Smooth muscle cell (in vitro differentiated cells): ENCODE measurements around the gene APEX1. TPM values are rescaled to one million over a fixed set of nuclear protein-coding genes. Genes with fewer than 3 reads are reported as not detected.

ENCODE experiments used
- DNase-seq: peaks from one replicate; lab custom pipeline; 2025; ENCODE audit not compliant: unreplicated experiment; lab: John Stamatoyannopoulos, UW
- H2AFZ ChIP-seq: fragments of 200-600 bp; sonication (generic); 2 replicates; pipeline ENCODE4 v1.6.0; 2016; ENCODE audit warnings: antibody characterized with exemption, low read depth, mild to moderate bottlenecking
- H3F3A ChIP-seq: fragments of 200-600 bp; sonication (generic); 2 replicates; pipeline ENCODE4 v1.6.0; 2017; ENCODE audit warnings: antibody characterized with exemption, low read depth
- H3K27ac ChIP-seq: fragments of 200-600 bp; sonication (generic); 2 replicates; pipeline ENCODE4 v1.5.1; 2016; ENCODE audit warnings: low read depth, mild to moderate bottlenecking
- H3K27me3 ChIP-seq: fragments of 200-600 bp; sonication (generic); 2 replicates; pipeline ENCODE4 v1.6.1; 2016; ENCODE audit warnings: low read depth, mild to moderate bottlenecking
- H3K36me3 ChIP-seq: fragments of 200-600 bp; sonication (generic); 2 replicates; pipeline ENCODE4 v1.5.1; 2016; ENCODE audit warnings: low read depth
- H3K4me1 ChIP-seq: fragments of 200-600 bp; sonication (generic); 2 replicates; pipeline ENCODE4 v1.5.1; 2016; ENCODE audit warnings: low read depth
- H3K4me2 ChIP-seq: fragments of 200-600 bp; sonication (generic); 2 replicates; pipeline ENCODE4 v1.6.0; 2016; ENCODE audit warnings: mild to moderate bottlenecking
- H3K4me3 ChIP-seq: fragments of 200-600 bp; sonication (generic); 2 replicates; pipeline ENCODE4 v1.5.1; 2016; ENCODE audit warnings: mild to moderate bottlenecking
- H3K79me2 ChIP-seq: fragments of 200-600 bp; sonication (generic); 2 replicates; pipeline ENCODE4 v1.6.0; 2016; ENCODE audit warnings: low read depth, mild to moderate bottlenecking
- H3K9ac ChIP-seq: fragments of 200-600 bp; sonication (generic); 2 replicates; pipeline ENCODE4 v1.6.0; 2016; ENCODE audit warnings: low read depth
- H3K9me3 ChIP-seq: fragments of 200-600 bp; sonication (generic); replicated peaks from 2 replicates; pipeline ENCODE4 v1.5.1; 2016; ENCODE audit warnings: low read depth
- H4K20me1 ChIP-seq: fragments of 200-600 bp; sonication (generic); 2 replicates; pipeline ENCODE4 v1.6.0; 2016; ENCODE audit warnings: low read depth
- WGBS: methylation state at CpG from one replicate; pipeline ENCODE4 v1.1.7; 2016; ENCODE audit warnings: low lambda C conversion rate; 5-methylcytosine and 5-hydroxymethylcytosine counted together
- polyA plus RNA-seq: library from polyadenylated mRNA; unstranded; fragments of >200 nt; fragmentation: Nextera tagmentation; extraction: Ambion mirVana; gene quantifications from 2 replicates; pipeline ENCODE4 v1.2.1, GENCODE V29; 2016
- total RNA-seq: library from RNA; depleted of rRNA; stranded (reverse); fragments of >200 nt; gene quantifications from 2 replicates; pipeline ENCODE4 v1.2.3, GENCODE V29; 2014
- TF ChIP-seq, protein P1 (sequence below): fragments of 200-600 bp; sonication (generic); IDR thresholded peaks from 2 replicates; pipeline ENCODE4 v1.5.1; 2017; ENCODE audit warnings: borderline replicate concordance, mild to moderate bottlenecking, antibody characterized with exemption; ENCODE audit not compliant: insufficient read depth, poor library complexity, severe bottlenecking

Gene APEX1
- total and polyA plus RNA-seq, 2 experiments from 2014 or later, result 81.6 to 116 TPM

DNA sequence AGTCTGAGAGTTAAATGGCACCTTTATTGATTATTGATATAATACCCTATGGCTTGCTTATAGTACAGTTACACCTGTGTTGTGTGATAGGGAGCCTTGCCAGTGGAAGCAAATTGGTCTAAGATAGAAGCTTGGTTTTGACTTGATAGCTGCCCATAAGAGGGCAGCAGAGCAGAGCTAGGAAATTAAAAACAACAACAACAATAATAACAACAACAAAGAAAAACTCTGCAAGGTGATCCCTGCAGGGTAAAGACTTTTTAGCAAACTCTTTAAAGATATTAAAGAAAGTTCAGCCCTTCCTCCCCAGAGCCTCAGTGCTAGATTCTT, 32.3 kb downstream of the APEX1 start:
- Histone ChIP-seq H3K9ac (no peak overlapping the region), H3K4me1 (no peaks in the 10 kb centered on the region), H3K4me3 (no peak overlapping the region), H3K79me2 (no peaks in the 10 kb centered on the region), H3K27ac (no peak overlapping the region), H3F3A (no peaks in the 10 kb centered on the region), H3K4me2 (no peak overlapping the region), H3K27me3 (no peaks in the 10 kb centered on the region), H3K9me3 (no peaks in the 10 kb centered on the region), H3K36me3 (no peaks in the 10 kb centered on the region), H4K20me1 (no peaks in the 10 kb centered on the region), H2AFZ (no peak overlapping the region)
- TF ChIP-seq, protein P1, sequence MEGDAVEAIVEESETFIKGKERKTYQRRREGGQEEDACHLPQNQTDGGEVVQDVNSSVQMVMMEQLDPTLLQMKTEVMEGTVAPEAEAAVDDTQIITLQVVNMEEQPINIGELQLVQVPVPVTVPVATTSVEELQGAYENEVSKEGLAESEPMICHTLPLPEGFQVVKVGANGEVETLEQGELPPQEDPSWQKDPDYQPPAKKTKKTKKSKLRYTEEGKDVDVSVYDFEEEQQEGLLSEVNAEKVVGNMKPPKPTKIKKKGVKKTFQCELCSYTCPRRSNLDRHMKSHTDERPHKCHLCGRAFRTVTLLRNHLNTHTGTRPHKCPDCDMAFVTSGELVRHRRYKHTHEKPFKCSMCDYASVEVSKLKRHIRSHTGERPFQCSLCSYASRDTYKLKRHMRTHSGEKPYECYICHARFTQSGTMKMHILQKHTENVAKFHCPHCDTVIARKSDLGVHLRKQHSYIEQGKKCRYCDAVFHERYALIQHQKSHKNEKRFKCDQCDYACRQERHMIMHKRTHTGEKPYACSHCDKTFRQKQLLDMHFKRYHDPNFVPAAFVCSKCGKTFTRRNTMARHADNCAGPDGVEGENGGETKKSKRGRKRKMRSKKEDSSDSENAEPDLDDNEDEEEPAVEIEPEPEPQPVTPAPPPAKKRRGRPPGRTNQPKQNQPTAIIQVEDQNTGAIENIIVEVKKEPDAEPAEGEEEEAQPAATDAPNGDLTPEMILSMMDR, result no peak
- no peak for DNase-seq

DNA sequence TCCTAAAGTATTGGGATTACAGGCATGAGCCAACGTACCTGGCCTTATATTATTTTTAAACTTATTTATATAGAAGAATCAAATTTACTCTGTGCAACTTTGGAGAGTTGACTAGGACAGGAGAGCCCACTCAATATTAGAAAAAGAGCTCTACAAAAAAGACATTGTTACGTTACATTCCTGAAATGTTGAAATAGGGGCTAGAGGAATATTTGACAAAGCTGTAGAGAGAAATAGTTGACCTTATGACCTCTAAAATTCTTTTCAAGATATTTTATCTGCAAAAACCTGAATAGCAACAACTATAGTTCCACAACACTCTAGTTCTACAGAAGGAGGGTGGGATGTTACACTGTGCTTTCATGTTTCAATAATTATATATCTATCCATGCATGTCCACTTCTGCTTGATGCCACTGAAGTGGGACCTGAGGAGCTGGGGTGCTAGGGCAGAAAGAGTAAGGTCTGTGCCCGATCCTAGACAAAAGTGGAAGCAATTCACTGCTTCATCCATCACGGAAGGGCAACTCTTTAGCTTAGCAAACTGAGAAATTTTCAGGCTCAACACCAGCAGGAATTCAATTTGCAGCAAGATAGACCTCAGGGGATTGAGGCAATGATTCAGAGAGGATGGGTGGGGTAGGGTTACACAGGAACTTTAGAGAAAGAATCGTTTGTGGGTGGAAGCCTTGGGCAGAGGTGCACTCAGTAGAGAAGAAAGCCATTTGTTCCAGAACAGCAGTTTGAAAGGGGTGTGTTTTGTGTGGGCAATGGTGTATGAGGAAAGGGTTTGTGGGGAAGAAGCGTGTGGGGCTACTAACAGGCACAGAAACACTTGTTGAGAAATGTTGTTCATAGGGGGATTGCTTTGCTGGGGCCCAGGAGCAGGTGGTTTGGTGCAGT, 34.3 kb downstream of the APEX1 start:
- no peak for DNase-seq
- 65% methylated on average over 6 of the region's 6 CpGs for WGBS
- Histone ChIP-seq H3K4me3 (no peak overlapping the region), H3K36me3 (no peaks in the 10 kb centered on the region), H3K79me2 (no peaks in the 10 kb centered on the region), H4K20me1 (no peaks in the 10 kb centered on the region), H3K9me3 (no peaks in the 10 kb centered on the region), H3K27me3 (no peaks in the 10 kb centered on the region), H3K9ac (no peak overlapping the region), H2AFZ (no peak overlapping the region), H3K4me2 (peak overlapping the region; percentile 17), H3K27ac (peak overlapping the region; percentile 15), H3K4me1 (no peaks in the 10 kb centered on the region), H3F3A (no peaks in the 10 kb centered on the region)
- TF ChIP-seq, protein P1, result no peak

DNA sequence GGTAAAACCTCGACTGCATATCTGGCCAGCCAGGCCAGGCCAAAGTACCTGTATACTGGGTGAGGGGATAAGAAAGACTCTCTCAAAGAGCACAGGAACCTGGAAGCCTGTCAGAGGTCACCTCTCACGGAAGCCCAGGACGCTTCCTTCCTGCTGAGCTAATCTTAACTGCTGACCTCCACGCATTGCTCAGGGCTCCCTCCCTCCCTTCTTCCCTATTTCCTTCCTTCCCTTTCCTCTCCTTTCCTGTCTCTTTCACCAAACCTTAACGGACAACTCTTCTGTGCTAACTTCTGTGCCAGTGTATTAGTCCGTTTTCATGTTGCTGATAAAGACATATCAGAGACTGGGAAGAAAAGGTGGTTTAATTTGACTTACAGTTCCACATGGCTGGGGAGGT, 35.5 kb downstream of the APEX1 start:
- Histone ChIP-seq H3K9ac (no peak overlapping the region), H3K4me1 (no peaks in the 10 kb centered on the region), H3K4me2 (no peak overlapping the region), H3F3A (no peaks in the 10 kb centered on the region), H3K36me3 (no peaks in the 10 kb centered on the region), H3K79me2 (no peaks in the 10 kb centered on the region), H4K20me1 (no peaks in the 10 kb centered on the region), H3K9me3 (no peaks in the 10 kb centered on the region), H3K27me3 (no peaks in the 10 kb centered on the region), H2AFZ (no peak overlapping the region), H3K4me3 (no peak overlapping the region), H3K27ac (no peak overlapping the region)
- TF ChIP-seq, protein P1, result no peak
- no peak for DNase-seq
- 68% methylated on average over 6 of the region's 6 CpGs for WGBS

DNA sequence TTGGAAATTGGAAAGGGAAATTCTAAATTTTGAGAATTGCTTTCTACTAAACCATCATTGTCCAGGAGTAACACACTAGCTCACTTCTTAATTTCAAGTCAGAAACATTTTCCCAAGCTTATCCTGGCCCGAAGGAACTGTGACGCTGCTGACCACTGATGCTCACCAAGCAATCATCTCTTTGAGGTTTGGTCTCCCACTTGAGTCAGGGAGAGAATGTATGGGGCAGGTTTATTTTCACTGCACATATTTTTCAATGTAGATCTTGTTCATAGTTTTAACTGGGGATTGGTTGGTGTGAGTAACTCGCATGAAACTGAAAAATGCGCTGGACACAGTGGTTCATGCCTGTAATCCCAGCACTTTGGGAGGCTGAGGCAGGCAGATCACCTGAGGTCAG, 37.5 kb downstream of the APEX1 start:
- no peak for DNase-seq
- Histone ChIP-seq H3K79me2 (no peaks in the 10 kb centered on the region), H4K20me1 (no peaks in the 10 kb centered on the region), H3K9me3 (no peaks in the 10 kb centered on the region), H3K9ac (no peak overlapping the region), H3F3A (no peaks in the 10 kb centered on the region), H3K27me3 (no peaks in the 10 kb centered on the region), H2AFZ (no peak overlapping the region), H3K36me3 (no peaks in the 10 kb centered on the region), H3K4me1 (no peaks in the 10 kb centered on the region), H3K4me3 (no peak overlapping the region), H3K4me2 (no peak overlapping the region), H3K27ac (no peak overlapping the region)
- TF ChIP-seq, protein P1, result no peak
- 91% methylated on average over 4 of the region's 4 CpGs for WGBS
